ENCODE results near the gene DNAI7.

DNAI7 gene

GRCh38 chr12:25200703-25201102 lies 5.7 kb upstream of the DNAI7 start:
- ATAC-seq (replicated peaks; ENCODE audit: extremely low read depth, poor library complexity, severe bottlenecking) (no peak), DNase-seq (ENCODE audit: low spot score in 2 of 2) (no peak)
- H3K4me3 Mint-ChIP-seq, result no peak overlapping the region
- no peaks in the 10 kb centered on the region for H3K27me3 Mint-ChIP-seq
- peak overlapping the region; percentile 63 for H3K27ac Mint-ChIP-seq (ENCODE audit: low read depth)
- peaks cover 9% of the 10 kb centered on the region for H3K36me3 Mint-ChIP-seq (ENCODE audit: insufficient read depth)
- no peaks in the 10 kb centered on the region for H3K9me3 Mint-ChIP-seq
- peaks cover 26% of the 10 kb centered on the region for H3K4me1 Mint-ChIP-seq

GRCh38 chr12:25197608-25198007 lies 2.6 kb upstream of the DNAI7 start:
- ATAC-seq (replicated peaks; ENCODE audit: extremely low read depth, poor library complexity, severe bottlenecking) (no peak), DNase-seq (ENCODE audit: low spot score in 2 of 2) (no peak)
- Mint-ChIP-seq H3K27me3 (no peaks in the 10 kb centered on the region), H3K9me3 (no peaks in the 10 kb centered on the region), H3K4me1 (peaks cover 39% of the 10 kb centered on the region), H3K27ac (ENCODE audit: low read depth) (no peak overlapping the region), H3K36me3 (ENCODE audit: insufficient read depth) (peaks cover 17% of the 10 kb centered on the region), H3K4me3 (no peak overlapping the region)

GRCh38 chr12:25194722-25195055 lies 271 bp downstream of the DNAI7 start:
- Mint-ChIP-seq H3K4me1 (peaks cover 24% of the 10 kb centered on the region), H3K27me3 (no peaks in the 10 kb centered on the region), H3K36me3 (ENCODE audit: insufficient read depth) (peaks cover 15% of the 10 kb centered on the region), H3K9me3 (no peaks in the 10 kb centered on the region), H3K4me3 (peak overlapping the region; percentile 96), H3K27ac (ENCODE audit: low read depth) (peak overlapping the region; percentile 99)
- ATAC-seq (replicated peaks; ENCODE audit: extremely low read depth, poor library complexity, severe bottlenecking) (no peak), DNase-seq (ENCODE audit: low spot score in 2 of 2) (no peak)

GRCh38 chr12:25194214-25194613 lies 746 bp downstream of the DNAI7 start:
- H3K27me3 Mint-ChIP-seq, result no peaks in the 10 kb centered on the region
- H3K27ac Mint-ChIP-seq (ENCODE audit: low read depth), result peak overlapping the region; percentile 99
- H3K4me3 Mint-ChIP-seq, result peak overlapping the region; percentile 96
- H3K36me3 Mint-ChIP-seq (ENCODE audit: insufficient read depth), result peaks cover 15% of the 10 kb centered on the region
- H3K4me1 Mint-ChIP-seq, result peaks cover 24% of the 10 kb centered on the region
- no peak for ATAC-seq (replicated peaks; ENCODE audit: extremely low read depth, poor library complexity, severe bottlenecking)
- DNase-seq (ENCODE audit: low spot score in 2 of 2), result no peak
- H3K9me3 Mint-ChIP-seq, result no peaks in the 10 kb centered on the region

GRCh38 chr12:25190793-25191192 lies 4.2 kb downstream of the DNAI7 start:
- Mint-ChIP-seq H3K36me3 (ENCODE audit: insufficient read depth) (peaks cover 19% of the 10 kb centered on the region), H3K9me3 (no peaks in the 10 kb centered on the region), H3K4me3 (no peak overlapping the region), H3K27ac (ENCODE audit: low read depth) (no peak overlapping the region), H3K4me1 (peaks cover 33% of the 10 kb centered on the region), H3K27me3 (no peaks in the 10 kb centered on the region)
- ATAC-seq (replicated peaks; ENCODE audit: extremely low read depth, poor library complexity, severe bottlenecking) (no peak), DNase-seq (ENCODE audit: low spot score in 2 of 2) (no peak)

- Mint-ChIP-seq H3K9me3 (no peaks in the 10 kb centered on the region), H3K27me3 (no peaks in the 10 kb centered on the region), H3K27ac (ENCODE audit: low read depth) (no peak overlapping the region), H3K4me3 (no peak overlapping the region), H3K4me1 (peaks cover 22% of the 10 kb centered on the region), H3K36me3 (ENCODE audit: insufficient read depth) (peaks cover 10% of the 10 kb centered on the region)
- no peak for ATAC-seq (replicated peaks; ENCODE audit: extremely low read depth, poor library complexity, severe bottlenecking)
- DNase-seq (ENCODE audit: low spot score in 2 of 2), result no peak
Measured at GRCh38 chr12:25189656-25190055, 5.3 kb downstream of the DNAI7 start.

- Mint-ChIP-seq H3K9me3 (no peaks in the 10 kb centered on the region), H3K27ac (ENCODE audit: low read depth) (no peak overlapping the region), H3K4me1 (peaks cover 14% of the 10 kb centered on the region), H3K4me3 (no peak overlapping the region), H3K36me3 (ENCODE audit: insufficient read depth) (peaks cover 4% of the 10 kb centered on the region), H3K27me3 (no peaks in the 10 kb centered on the region)
- DNase-seq (ENCODE audit: low spot score in 2 of 2), result no peak
- no peak for ATAC-seq (replicated peaks; ENCODE audit: extremely low read depth, poor library complexity, severe bottlenecking)
Measured at GRCh38 chr12:25187781-25188180, 7.2 kb downstream of the DNAI7 start.

- H3K4me3 Mint-ChIP-seq, result peak overlapping the region; percentile 68
- no peaks in the 10 kb centered on the region for H3K27me3 Mint-ChIP-seq
- H3K4me1 Mint-ChIP-seq, result peaks cover 14% of the 10 kb centered on the region
- peak overlapping the region; percentile 77 for H3K27ac Mint-ChIP-seq (ENCODE audit: low read depth)
- H3K9me3 Mint-ChIP-seq, result no peaks in the 10 kb centered on the region
- ATAC-seq (replicated peaks; ENCODE audit: extremely low read depth, poor library complexity, severe bottlenecking) (peak; percentile 89), DNase-seq (ENCODE audit: low spot score in 2 of 2) (no peak)
- H3K36me3 Mint-ChIP-seq (ENCODE audit: insufficient read depth), result peaks cover 4% of the 10 kb centered on the region
Measured at GRCh38 chr12:25186788-25187402, 8.1 kb downstream of the DNAI7 start.

- peaks cover 4% of the 10 kb centered on the region for H3K36me3 Mint-ChIP-seq (ENCODE audit: insufficient read depth)
- H3K4me3 Mint-ChIP-seq, result peak overlapping the region; percentile 68
- H3K27ac Mint-ChIP-seq (ENCODE audit: low read depth), result peak overlapping the region; percentile 77
- ATAC-seq (replicated peaks; ENCODE audit: extremely low read depth, poor library complexity, severe bottlenecking) (peak; percentile 70), DNase-seq (ENCODE audit: low spot score in 2 of 2) (no peak)
- no peaks in the 10 kb centered on the region for H3K27me3 Mint-ChIP-seq
- no peaks in the 10 kb centered on the region for H3K9me3 Mint-ChIP-seq
- peaks cover 14% of the 10 kb centered on the region for H3K4me1 Mint-ChIP-seq
Measured at GRCh38 chr12:25186038-25186787, 8.7 kb downstream of the DNAI7 start.

GRCh38 chr12:25184132-25184531 lies 10.8 kb downstream of the DNAI7 start:
- Mint-ChIP-seq H3K27ac (ENCODE audit: low read depth) (no peak overlapping the region), H3K4me3 (no peak overlapping the region), H3K4me1 (peaks cover 14% of the 10 kb centered on the region), H3K36me3 (ENCODE audit: insufficient read depth) (peaks cover 4% of the 10 kb centered on the region), H3K9me3 (no peaks in the 10 kb centered on the region), H3K27me3 (peaks cover 6% of the 10 kb centered on the region)
- no peak for ATAC-seq (replicated peaks; ENCODE audit: extremely low read depth, poor library complexity, severe bottlenecking)
- DNase-seq (ENCODE audit: low spot score in 2 of 2), result no peak

- DNase-seq (ENCODE audit: low spot score in 2 of 2) (no peak), ATAC-seq (replicated peaks; ENCODE audit: extremely low read depth, poor library complexity, severe bottlenecking) (no peak)
- H3K9me3 Mint-ChIP-seq, result no peaks in the 10 kb centered on the region
- no peak overlapping the region for H3K27ac Mint-ChIP-seq (ENCODE audit: low read depth)
- peaks cover 14% of the 10 kb centered on the region for H3K4me1 Mint-ChIP-seq
- H3K36me3 Mint-ChIP-seq (ENCODE audit: insufficient read depth), result peaks cover 4% of the 10 kb centered on the region
- H3K4me3 Mint-ChIP-seq, result no peak overlapping the region
- peaks cover 19% of the 10 kb centered on the region for H3K27me3 Mint-ChIP-seq
Measured at GRCh38 chr12:25182765-25183164, 12.2 kb downstream of the DNAI7 start.

- ATAC-seq (replicated peaks; ENCODE audit: extremely low read depth, poor library complexity, severe bottlenecking) (no peak), DNase-seq (ENCODE audit: low spot score in 2 of 2) (no peak)
- Mint-ChIP-seq H3K4me1 (no peaks in the 10 kb centered on the region), H3K27ac (ENCODE audit: low read depth) (no peak overlapping the region), H3K9me3 (no peaks in the 10 kb centered on the region), H3K4me3 (no peak overlapping the region), H3K27me3 (no peaks in the 10 kb centered on the region), H3K36me3 (ENCODE audit: insufficient read depth) (no peaks in the 10 kb centered on the region)
Measured at GRCh38 chr12:25162866-25163265, 32.1 kb downstream of the DNAI7 start.

- H3K27ac Mint-ChIP-seq (ENCODE audit: low read depth), result no peak overlapping the region
- H3K4me3 Mint-ChIP-seq, result no peak overlapping the region
- H3K9me3 Mint-ChIP-seq, result no peaks in the 10 kb centered on the region
- DNase-seq (ENCODE audit: low spot score in 2 of 2) (no peak), ATAC-seq (replicated peaks; ENCODE audit: extremely low read depth, poor library complexity, severe bottlenecking) (no peak)
- H3K27me3 Mint-ChIP-seq, result no peaks in the 10 kb centered on the region
- no peaks in the 10 kb centered on the region for H3K4me1 Mint-ChIP-seq
- no peaks in the 10 kb centered on the region for H3K36me3 Mint-ChIP-seq (ENCODE audit: insufficient read depth)
Measured at GRCh38 chr12:25156061-25156460, 38.9 kb downstream of the DNAI7 start.
